HG03039 (cell line): ENCODE data around the gene ZNF420.
"Not testable (repeated sequence)": the region's sequence is repeated elsewhere in the genome, so short reads cannot be mapped to it uniquely, and the experiment has no call there.

ENCODE experiments used
- ATAC-seq: cut with Tn5 transposase; IDR thresholded peaks from one replicate; pipeline ENCODE4 v1.9.1; 2021; ENCODE audit warnings: mild to moderate bottlenecking, moderate library complexity; ENCODE audit not compliant: unreplicated experiment

The ZNF420 gene

GRCh38 chr19:37077934-37078716 lies at the start of gene ZNF420:
Gene ZNF420, plus strand, starts transcription at chr19:37078433. Its CDS starts 10,686 bp downstream, at chr19:37089119.
- ATAC-seq = peak; percentile 96

GRCh38 chr19:37045140-37045539 lies 33.1 kb upstream of the ZNF420 start:
- no peak for ATAC-seq

- no peak for ATAC-seq
Observed at GRCh38 chr19:37055330-37055729, 22.9 kb upstream of the ZNF420 start.

- no peak for ATAC-seq
Observed at GRCh38 chr19:37056776-37057175, 21.5 kb upstream of the ZNF420 start.

GRCh38 chr19:37059142-37059541 lies 19.1 kb upstream of the ZNF420 start:
- ATAC-seq = no peak

GRCh38 chr19:37064886-37065285 lies 13.3 kb upstream of the ZNF420 start:
- ATAC-seq = not testable (repeated sequence)

GRCh38 chr19:37074111-37074510 lies 4.1 kb upstream of the ZNF420 start:
- no peak for ATAC-seq

GRCh38 chr19:37074819-37075362 lies 3.3 kb upstream of the ZNF420 start:
- no peak for ATAC-seq

GRCh38 chr19:37076524-37076923 lies 1.7 kb upstream of the ZNF420 start:
- not testable (repeated sequence) for ATAC-seq

GRCh38 chr19:37077501-37077933 lies 716 bp upstream of the ZNF420 start:
- ATAC-seq = no peak

- no peak for ATAC-seq
Observed at GRCh38 chr19:37078717-37079032, 442 bp downstream of the ZNF420 start.

GRCh38 chr19:37079238-37079637 lies 1.0 kb downstream of the ZNF420 start:
- ATAC-seq = no peak

- ATAC-seq = no peak
Observed at GRCh38 chr19:37082307-37082706, 4.1 kb downstream of the ZNF420 start.

GRCh38 chr19:37087110-37087509 lies 8.9 kb downstream of the ZNF420 start:
- no peak for ATAC-seq

- no peak for ATAC-seq
Observed at GRCh38 chr19:37095859-37096258, 17.6 kb downstream of the ZNF420 start.

GRCh38 chr19:37098570-37098969 lies 20.3 kb downstream of the ZNF420 start:
- no peak for ATAC-seq

- not testable (repeated sequence) for ATAC-seq
Observed at GRCh38 chr19:37104135-37104534, 25.9 kb downstream of the ZNF420 start.

- ATAC-seq = not testable (repeated sequence)
Observed at GRCh38 chr19:37111753-37112152, 33.5 kb downstream of the ZNF420 start.

GRCh38 chr19:37114001-37114400 lies 35.8 kb downstream of the ZNF420 start:
- no peak for ATAC-seq

GRCh38 chr19:37122093-37122492 lies 43.9 kb downstream of the ZNF420 start:
- not testable (repeated sequence) for ATAC-seq

- no peak for ATAC-seq
Observed at GRCh38 chr19:37127999-37128820, 50.0 kb downstream of the ZNF420 start.

GRCh38 chr19:37128821-37129177 lies 50.6 kb downstream of the ZNF420 start:
- ATAC-seq = no peak
